Parathyroid adenoma (tissue), 2 donors: ENCODE results near the gene PRKCE.

Source experiments
- H2AFZ ChIP-seq: fragments of 300-600 bp; sonication (generic); one replicate; pipeline ENCODE4 v1.7.0; 2017; ENCODE audit warnings: antibody characterized with exemption, mild to moderate bottlenecking
- H3K27ac ChIP-seq: fragments of 300-600 bp; sonication (generic); one replicate; pipeline ENCODE4 v1.7.0; 2017
- H3K27me3 ChIP-seq: fragments of 300-600 bp; sonication (generic); one replicate; pipeline ENCODE4 v1.7.0; 2017; ENCODE audit warnings: low read length; ENCODE audit not compliant: control insufficient read depth, insufficient read depth
- H3K36me3 ChIP-seq: fragments of 300-600 bp; sonication (generic); one replicate; pipeline ENCODE4 v1.7.0; 2017; ENCODE audit warnings: low read length; ENCODE audit not compliant: control insufficient read depth, insufficient read depth
- H3K4me1 ChIP-seq: fragments of 300-600 bp; sonication (generic); one replicate; pipeline ENCODE4 v1.7.0; 2017; ENCODE audit warnings: control low read depth
- H3K4me2 ChIP-seq: fragments of 300-600 bp; sonication (generic); one replicate; pipeline ENCODE4 v1.7.0; 2017; ENCODE audit warnings: low read length
- H3K4me3 ChIP-seq: fragments of 300-600 bp; sonication (generic); one replicate; pipeline ENCODE4 v1.7.0; 2017; ENCODE audit warnings: low read depth, low read length
- H3K79me2 ChIP-seq: fragments of 300-600 bp; sonication (generic); one replicate; pipeline ENCODE4 v1.7.0; 2017; ENCODE audit warnings: control low read depth
- H3K9ac ChIP-seq: fragments of 300-600 bp; sonication (generic); one replicate; pipeline ENCODE4 v1.7.0; 2017; ENCODE audit warnings: mild to moderate bottlenecking
- H3K9me3 ChIP-seq: fragments of 300-600 bp; sonication (generic); one replicate; pipeline ENCODE4 v1.7.0; 2017; ENCODE audit warnings: low read length; ENCODE audit not compliant: control insufficient read depth
- TF ChIP-seq, protein P1 (sequence below): fragments of 300-600 bp; sonication (generic); IDR thresholded peaks from one replicate; pipeline ENCODE4 v1.7.0; 2017; ENCODE audit warnings: antibody characterized with exemption, mild to moderate bottlenecking
- donor health status: primary hyperparathyroidism.

PRKCE gene

DNA sequence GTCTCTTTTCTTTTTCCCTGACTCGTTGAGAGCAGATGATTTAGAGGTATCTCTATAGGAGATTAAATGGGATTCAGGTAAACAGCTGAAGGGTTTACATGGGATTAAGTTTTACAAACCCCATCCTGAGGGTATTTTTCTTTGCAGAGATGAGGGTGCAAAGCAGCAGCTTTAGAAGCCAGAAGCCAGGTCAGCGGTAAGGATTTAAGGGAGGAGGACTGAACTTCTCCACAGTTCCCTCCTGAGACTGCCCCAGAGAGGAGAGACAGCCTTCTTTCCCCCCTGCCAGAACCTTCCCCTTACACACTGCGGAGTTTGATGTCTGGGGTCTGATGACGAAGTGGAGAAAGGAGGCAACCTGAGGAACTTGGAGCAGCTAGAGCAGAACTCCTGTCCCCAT is 220.1 kb downstream of the PRKCE start:
- Histone ChIP-seq H3K4me3 (no peak overlapping the region), H3K4me1 (peaks cover 13% of the 10 kb centered on the region), H2AFZ (no peak overlapping the region), H3K4me2 (no peak overlapping the region), H3K27ac (no peak overlapping the region), H3K9ac (no peak overlapping the region), H3K9me3 (no peaks in the 10 kb centered on the region), H3K27me3 (no peaks in the 10 kb centered on the region), H3K36me3 (no peaks in the 10 kb centered on the region), H3K79me2 (peaks cover 47% of the 10 kb centered on the region)
- TF ChIP-seq, protein P1, sequence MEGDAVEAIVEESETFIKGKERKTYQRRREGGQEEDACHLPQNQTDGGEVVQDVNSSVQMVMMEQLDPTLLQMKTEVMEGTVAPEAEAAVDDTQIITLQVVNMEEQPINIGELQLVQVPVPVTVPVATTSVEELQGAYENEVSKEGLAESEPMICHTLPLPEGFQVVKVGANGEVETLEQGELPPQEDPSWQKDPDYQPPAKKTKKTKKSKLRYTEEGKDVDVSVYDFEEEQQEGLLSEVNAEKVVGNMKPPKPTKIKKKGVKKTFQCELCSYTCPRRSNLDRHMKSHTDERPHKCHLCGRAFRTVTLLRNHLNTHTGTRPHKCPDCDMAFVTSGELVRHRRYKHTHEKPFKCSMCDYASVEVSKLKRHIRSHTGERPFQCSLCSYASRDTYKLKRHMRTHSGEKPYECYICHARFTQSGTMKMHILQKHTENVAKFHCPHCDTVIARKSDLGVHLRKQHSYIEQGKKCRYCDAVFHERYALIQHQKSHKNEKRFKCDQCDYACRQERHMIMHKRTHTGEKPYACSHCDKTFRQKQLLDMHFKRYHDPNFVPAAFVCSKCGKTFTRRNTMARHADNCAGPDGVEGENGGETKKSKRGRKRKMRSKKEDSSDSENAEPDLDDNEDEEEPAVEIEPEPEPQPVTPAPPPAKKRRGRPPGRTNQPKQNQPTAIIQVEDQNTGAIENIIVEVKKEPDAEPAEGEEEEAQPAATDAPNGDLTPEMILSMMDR = no peak

DNA sequence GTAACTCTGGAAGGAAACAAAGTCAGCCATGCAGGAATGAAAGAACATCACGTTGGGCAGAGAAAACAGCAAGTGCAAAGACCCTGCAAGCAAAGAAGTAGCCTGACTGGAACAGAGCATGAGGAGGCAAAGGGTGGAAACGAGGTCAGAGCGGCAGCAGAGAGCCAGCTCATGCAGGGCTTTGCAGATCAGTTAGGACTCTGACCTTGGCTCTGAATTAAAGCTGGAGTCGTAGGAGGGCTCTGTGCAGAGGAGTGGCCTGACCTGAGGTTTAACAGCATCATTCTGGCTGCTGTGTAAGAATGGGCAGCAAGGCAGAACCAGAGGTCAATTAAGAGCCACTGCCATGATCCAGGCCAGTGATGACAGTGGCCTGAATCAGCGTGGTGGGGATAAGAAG is 220.7 kb downstream of the PRKCE start:
- Histone ChIP-seq H3K4me1 (peaks cover 13% of the 10 kb centered on the region), H3K79me2 (peaks cover 50% of the 10 kb centered on the region), H3K9me3 (no peaks in the 10 kb centered on the region), H3K27me3 (no peaks in the 10 kb centered on the region), H3K9ac (no peak overlapping the region), H2AFZ (no peak overlapping the region), H3K4me3 (no peak overlapping the region), H3K4me2 (no peak overlapping the region), H3K27ac (no peak overlapping the region), H3K36me3 (no peaks in the 10 kb centered on the region)
- TF ChIP-seq, protein P1 = no peak

DNA sequence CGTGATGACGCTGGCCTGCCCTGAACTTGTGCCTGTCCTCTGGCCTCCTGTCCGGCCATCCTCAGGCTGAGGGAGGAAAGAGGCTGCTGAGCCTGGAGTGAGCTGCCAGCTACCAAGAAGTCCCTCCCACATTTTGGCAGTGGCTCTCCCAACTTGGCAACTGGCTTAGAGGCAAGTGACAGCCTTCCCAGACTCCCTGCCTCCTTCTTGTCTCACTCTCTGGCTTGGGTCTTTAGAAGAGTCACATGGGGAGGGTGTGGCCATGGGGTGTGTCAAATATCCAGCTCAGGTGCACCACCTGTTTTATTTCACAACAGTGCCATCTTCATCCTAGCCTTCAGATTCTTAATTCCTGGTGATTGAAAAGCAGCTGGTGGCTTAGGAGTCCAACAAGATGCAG is 222.9 kb downstream of the PRKCE start:
- Histone ChIP-seq H2AFZ (peak overlapping the region; percentile 9), H3K9ac (no peak overlapping the region), H3K79me2 (peaks cover 49% of the 10 kb centered on the region), H3K27me3 (no peaks in the 10 kb centered on the region), H3K4me3 (no peak overlapping the region), H3K9me3 (no peaks in the 10 kb centered on the region), H3K4me2 (no peak overlapping the region), H3K4me1 (peaks cover 16% of the 10 kb centered on the region), H3K36me3 (no peaks in the 10 kb centered on the region), H3K27ac (no peak overlapping the region)
- TF ChIP-seq, protein P1 = no peak

DNA sequence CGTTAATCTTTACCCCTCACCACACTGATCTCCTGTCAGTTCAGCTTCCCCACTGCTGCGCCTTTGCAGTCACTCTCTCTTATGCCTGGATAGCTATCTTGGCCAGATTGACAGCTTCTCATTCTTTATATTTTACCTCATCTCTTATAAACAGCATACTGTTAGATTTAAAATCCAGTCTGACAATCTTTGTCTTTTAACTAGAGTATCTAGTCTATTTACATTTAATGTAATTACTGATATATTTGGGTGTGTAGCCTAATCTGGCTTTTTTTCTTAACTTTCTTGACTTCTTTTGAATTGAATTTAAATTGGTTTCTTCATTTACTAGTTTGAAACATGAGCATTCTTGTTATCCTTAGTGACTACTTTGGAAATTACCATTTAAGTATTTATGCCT is 225.1 kb downstream of the PRKCE start:
- no peaks in the 10 kb centered on the region for H3K36me3 ChIP-seq

DNA sequence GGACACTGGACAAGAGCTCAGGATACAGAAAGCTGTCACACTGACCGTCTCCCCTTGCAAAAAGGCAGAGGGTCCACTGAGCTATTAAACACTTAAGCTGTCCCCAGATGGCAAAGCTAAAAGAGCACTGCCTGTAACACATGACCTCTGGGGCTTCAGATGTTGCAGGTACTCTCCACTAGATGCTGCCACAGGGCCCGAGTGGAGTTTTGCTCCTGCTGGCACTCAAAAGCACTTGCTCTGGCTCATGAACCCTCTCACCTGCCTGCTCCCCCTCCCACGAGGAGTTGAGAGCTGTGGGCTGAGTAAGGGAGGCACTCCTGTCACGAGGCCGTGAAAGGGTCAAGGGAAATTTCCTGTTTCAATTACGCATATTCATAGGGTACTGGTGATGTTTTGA is 227.9 kb downstream of the PRKCE start:
- H3K4me1 ChIP-seq = peaks cover 20% of the 10 kb centered on the region
- TF ChIP-seq, protein P1 = peak; percentile 33

More for the DNA sequence above, 225.1 kb downstream of the PRKCE start:
- Histone ChIP-seq H3K4me2 (no peak overlapping the region), H3K4me1 (peaks cover 17% of the 10 kb centered on the region), H3K4me3 (no peak overlapping the region), H3K9me3 (no peaks in the 10 kb centered on the region), H3K27me3 (no peaks in the 10 kb centered on the region), H2AFZ (no peak overlapping the region), H3K9ac (no peak overlapping the region), H3K27ac (no peak overlapping the region), H3K79me2 (peaks cover 40% of the 10 kb centered on the region)
- TF ChIP-seq, protein P1 = no peak

More for the DNA sequence above, 227.9 kb downstream of the PRKCE start:
- Histone ChIP-seq H2AFZ (no peak overlapping the region), H3K9ac (no peak overlapping the region), H3K4me3 (no peak overlapping the region), H3K79me2 (peaks cover 31% of the 10 kb centered on the region), H3K27me3 (no peaks in the 10 kb centered on the region), H3K4me2 (no peak overlapping the region), H3K27ac (no peak overlapping the region), H3K36me3 (no peaks in the 10 kb centered on the region), H3K9me3 (no peaks in the 10 kb centered on the region)
